Measurements from ENCODE around the gene CD38.
"Not testable (repeated sequence)": the region's sequence is repeated elsewhere in the genome, so short reads cannot be mapped to it uniquely, and the experiment has no call there.

CD38 gene

DNA sequence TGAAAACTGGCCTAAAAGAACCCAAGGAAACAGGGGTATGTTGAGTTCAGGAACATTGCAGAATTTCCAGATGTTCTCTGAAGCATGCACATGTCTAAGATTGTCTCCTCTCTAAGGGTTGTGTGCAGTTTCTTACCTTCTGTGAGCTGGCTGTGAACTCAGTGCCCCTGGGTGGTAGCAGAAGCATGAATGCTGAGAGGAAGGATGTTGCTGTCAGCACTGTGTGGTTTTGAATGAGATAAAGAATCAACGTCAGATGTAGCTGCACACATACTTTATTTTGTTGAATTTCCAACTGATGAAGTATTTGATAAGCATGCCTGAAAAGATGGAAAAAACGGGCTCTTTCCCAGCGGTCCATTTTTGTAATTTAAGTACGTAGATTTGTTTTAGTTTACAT, 23.8 kb upstream of the CD38 start:
- no peak overlapping the region for H3K27ac ChIP-seq

DNA sequence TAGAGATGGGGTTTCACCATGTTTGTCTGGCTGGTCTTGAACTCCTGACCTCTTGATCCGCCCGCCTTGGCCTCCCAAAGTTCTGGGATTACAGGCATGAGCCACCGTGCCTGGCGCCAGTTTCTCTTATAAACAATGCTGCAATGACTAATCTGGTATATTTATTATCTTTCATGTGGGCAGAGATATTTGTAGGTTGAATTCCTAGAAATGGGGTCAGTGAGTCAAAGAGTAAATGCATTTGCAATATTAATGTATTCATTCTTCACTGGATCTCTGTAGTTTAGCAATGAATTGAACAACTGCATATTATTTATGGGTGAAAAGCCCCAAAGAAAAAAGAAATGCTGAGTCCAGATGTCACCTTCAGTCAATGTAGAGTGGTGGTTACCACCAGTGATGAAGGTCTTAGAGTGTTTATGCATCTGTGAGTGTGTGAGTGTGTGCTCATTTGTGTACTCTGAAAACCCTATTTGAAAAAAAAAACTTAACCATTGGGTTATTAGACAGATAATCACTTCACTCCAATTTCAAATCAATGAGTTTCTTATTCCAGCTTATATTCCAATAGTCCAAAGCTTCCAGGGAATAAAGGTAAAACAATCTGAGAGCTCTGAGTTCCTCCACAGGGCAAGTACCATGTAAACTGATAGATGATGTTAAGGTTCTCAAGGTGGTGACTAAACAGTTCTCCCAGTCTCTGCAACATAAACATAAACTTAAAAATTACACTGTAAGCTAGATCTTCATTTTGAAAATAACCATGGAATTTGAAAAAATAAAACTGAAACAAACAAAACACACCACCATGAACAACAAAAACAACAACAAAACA, 22.6 kb upstream of the CD38 start:
- TF ChIP-seq CTCF (IDR thresholded peaks at IDR 0.05) = no peak
- no peak overlapping the region for H3K27ac ChIP-seq

More for the DNA sequence above, 23.8 kb upstream of the CD38 start:
- TF ChIP-seq ZFX (IDR thresholded peaks at IDR 0.05; ENCODE audit: borderline replicate concordance) (no peak), CTCF (IDR thresholded peaks at IDR 0.05) (no peak)

DNA sequence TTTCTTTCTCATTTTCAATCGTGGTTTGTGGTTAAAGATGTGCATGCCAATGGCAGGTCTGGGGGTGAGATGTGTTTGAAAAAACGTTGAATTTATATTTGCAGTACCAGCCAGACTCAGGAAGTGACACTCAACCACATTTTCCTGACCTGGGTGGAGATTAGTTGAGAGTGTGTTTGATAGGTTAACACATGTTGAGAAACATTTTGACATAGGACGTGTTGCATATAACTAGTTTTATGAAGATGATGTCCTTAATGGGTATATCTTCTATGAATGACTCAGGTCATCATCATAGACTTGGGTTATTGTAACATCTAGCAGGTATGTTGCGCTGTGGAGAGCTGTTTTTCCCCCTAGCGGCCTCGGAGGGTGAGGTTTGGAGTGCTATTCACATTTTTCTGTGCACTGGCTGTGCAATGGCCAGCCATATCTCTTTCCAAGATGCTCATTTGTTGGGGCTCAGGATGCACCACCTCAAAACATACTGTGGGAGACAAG, 21.7 kb upstream of the CD38 start:
- H3K27ac ChIP-seq = no peak overlapping the region
- TF ChIP-seq CTCF (IDR thresholded peaks at IDR 0.05) (no peak), ZFX (IDR thresholded peaks at IDR 0.05; ENCODE audit: borderline replicate concordance) (no peak)

GRCh38 chr4:15757054-15757453, 21.1 kb upstream of the CD38 start:
- no peak for TF ChIP-seq ZFX (IDR thresholded peaks at IDR 0.05; ENCODE audit: borderline replicate concordance)
- TF ChIP-seq CTCF (IDR thresholded peaks at IDR 0.05) = no peak
- H3K27ac ChIP-seq = no peak overlapping the region

GRCh38 chr4:15758294-15758693, 19.8 kb upstream of the CD38 start:
- TF ChIP-seq ZFX (IDR thresholded peaks at IDR 0.05; ENCODE audit: borderline replicate concordance) = no peak
- TF ChIP-seq CTCF (IDR thresholded peaks at IDR 0.05) = no peak

GRCh38 chr4:15762460-15762859, 15.7 kb upstream of the CD38 start:
- H3K27ac ChIP-seq = not testable (repeated sequence)

More at GRCh38 chr4:15758294-15758693, 19.8 kb upstream of the CD38 start:
- H3K27ac ChIP-seq = no peak overlapping the region

GRCh38 chr4:15765391-15765790, 12.7 kb upstream of the CD38 start:
- no peak overlapping the region for H3K27ac ChIP-seq
- no peak for TF ChIP-seq ZFX (IDR thresholded peaks at IDR 0.05; ENCODE audit: borderline replicate concordance)
- TF ChIP-seq CTCF (IDR thresholded peaks at IDR 0.05) = no peak

Data from 22Rv1 (cell line).